Mesodermal cell (in vitro differentiated cells): ENCODE results near the gene GRM8.

Source experiments
- H3K27ac ChIP-seq: 2 replicates; pipeline ENCODE4 v1.7.0; 2013; ENCODE audit warnings: mild to moderate bottlenecking, low read depth, low read length, moderate library complexity; ENCODE audit not compliant: severe bottlenecking
- H3K36me3 ChIP-seq: 2 replicates; pipeline ENCODE4 v1.7.1; 2013; ENCODE audit warnings: mild to moderate bottlenecking, low read length, moderate library complexity; ENCODE audit not compliant: control insufficient read depth, insufficient read depth
- H3K4me1 ChIP-seq: one replicate; pipeline ENCODE4 v1.7.1; 2013; ENCODE audit warnings: mild to moderate bottlenecking, low read length; ENCODE audit not compliant: insufficient read depth, control insufficient read depth, poor library complexity, severe bottlenecking
- H3K4me3 ChIP-seq: 2 replicates; pipeline ENCODE4 v1.7.0; 2013; ENCODE audit warnings: low read length, control low read depth, mild to moderate bottlenecking; ENCODE audit not compliant: insufficient read depth, poor library complexity, severe bottlenecking; ENCODE audit errors: extremely low read depth
- H3K9me3 ChIP-seq: 2 replicates; pipeline ENCODE4 v1.7.1; 2013; ENCODE audit warnings: mild to moderate bottlenecking, low read length, moderate library complexity; ENCODE audit not compliant: control insufficient read depth
- WGBS, 2 experiments: methylation state at CpG; one replicate each; pipeline ENCODE4 v1.1.5; 2013; ENCODE audit warnings: missing lambda C conversion rate in 2 of 2; ENCODE audit not compliant: insufficient coverage in 2 of 2; 5-methylcytosine and 5-hydroxymethylcytosine counted together

GRM8 gene

DNA sequence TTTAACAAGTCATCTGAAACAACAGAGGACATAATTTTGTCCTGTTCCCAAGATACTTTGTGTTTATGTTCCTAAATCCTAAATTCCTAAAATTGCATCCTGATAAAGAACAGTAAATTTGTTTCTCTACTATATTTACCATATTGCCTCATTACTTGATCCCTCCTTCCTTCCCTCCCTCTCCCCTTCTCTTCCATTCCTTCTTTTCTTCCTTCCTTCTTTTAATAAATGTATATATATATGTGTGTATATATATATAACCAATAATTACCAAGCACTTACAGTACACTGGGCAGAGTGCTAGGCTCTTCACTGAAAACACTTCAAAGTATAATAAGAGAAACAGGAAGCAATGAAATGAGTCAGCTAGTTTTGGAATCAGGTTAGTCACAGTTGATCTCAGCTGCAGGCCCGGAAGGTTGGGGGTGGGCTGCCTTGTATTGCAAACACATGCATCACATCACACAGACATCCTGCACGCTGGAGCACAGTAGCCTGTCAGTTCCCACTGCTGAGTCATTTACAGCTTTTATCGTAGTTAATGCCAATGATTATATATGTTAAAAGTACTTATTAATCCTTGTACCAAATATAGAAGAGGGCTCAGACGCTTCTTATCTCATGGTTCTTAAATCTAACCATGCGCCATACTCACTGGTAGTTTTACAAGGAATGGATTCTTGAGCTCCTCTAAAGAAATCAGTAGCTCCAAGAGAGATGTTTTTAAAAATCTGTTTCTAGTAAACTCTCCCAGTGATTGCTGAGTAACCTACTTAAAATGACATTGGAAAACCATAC is 551.7 kb downstream of the GRM8 start:
- WGBS, 2 experiments = no CpG with 5 or more reads among the region's 5 CpGs
- peaks cover 44% of the 10 kb centered on the region for H3K4me1 ChIP-seq

DNA sequence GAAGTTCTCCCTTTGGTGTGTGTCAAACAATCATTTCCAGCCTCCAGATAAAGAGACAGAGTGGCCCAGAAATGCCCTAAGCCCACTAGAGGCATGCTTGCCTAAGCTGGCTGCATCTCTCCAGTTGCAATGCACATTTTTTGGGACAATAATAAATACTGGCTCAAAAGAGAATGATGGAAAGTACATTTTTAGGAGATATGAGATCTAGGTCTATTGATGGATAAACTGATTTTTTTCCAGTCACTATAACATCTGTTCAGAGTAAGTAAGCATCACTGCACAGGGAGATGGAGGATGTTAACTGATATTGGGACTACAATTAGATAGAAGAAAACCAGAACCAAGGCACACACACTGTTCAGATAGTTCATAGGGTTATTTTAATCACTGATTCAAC is 553.0 kb downstream of the GRM8 start:
- Histone ChIP-seq H3K36me3 (no peaks in the 10 kb centered on the region), H3K4me3 (no peak overlapping the region), H3K4me1 (peaks cover 44% of the 10 kb centered on the region), H3K27ac (peak overlapping the region; percentile 38), H3K9me3 (no peaks in the 10 kb centered on the region)

More for the DNA sequence above, 551.7 kb downstream of the GRM8 start:
- no peaks in the 10 kb centered on the region for H3K9me3 ChIP-seq
- no peaks in the 10 kb centered on the region for H3K36me3 ChIP-seq
- peak overlapping the region; percentile 87 for H3K27ac ChIP-seq
- no peak overlapping the region for H3K4me3 ChIP-seq

DNA sequence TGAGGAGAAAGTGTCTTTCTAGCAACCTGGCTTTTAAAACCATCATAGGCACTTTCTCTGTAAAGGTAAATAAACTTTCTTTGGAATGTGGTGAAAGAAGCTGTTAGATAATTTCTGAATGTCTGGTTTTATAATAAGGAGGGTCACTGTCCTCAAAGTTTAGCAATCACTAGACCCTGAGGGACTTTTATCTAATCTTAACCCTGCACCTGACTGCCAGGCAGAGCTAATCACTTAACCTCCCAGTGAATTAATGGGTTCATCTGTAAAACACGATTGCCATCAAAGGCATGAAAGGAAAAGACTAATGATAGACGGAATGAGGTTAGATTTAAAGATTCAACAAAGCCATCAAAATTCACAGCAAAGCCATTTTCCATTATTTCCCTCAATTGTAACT is 553.8 kb downstream of the GRM8 start:
- H3K4me1 ChIP-seq = peaks cover 44% of the 10 kb centered on the region
- no CpG with 5 or more reads among the region's 2 CpGs for WGBS, 2 experiments
- H3K36me3 ChIP-seq = no peaks in the 10 kb centered on the region
- H3K9me3 ChIP-seq = no peaks in the 10 kb centered on the region
- no peak overlapping the region for H3K27ac ChIP-seq
- H3K4me3 ChIP-seq = no peak overlapping the region

DNA sequence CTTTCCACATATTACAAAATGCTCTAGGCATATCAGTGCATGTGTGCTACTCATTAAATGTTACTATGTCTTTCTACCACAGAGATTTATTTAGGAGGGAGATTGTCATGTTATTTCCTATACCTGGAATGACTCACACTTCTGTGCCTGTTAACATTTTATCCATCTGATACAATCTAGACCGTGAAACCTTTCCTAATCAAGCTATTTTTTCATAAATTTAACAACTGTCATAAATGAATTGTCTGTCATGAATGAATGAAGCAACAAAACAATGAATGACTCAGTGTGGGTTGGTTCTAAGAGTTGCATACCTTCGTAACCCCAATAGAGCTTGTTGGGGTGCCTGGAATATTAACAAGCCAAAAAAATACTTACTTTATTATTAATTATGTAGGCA is 554.3 kb downstream of the GRM8 start:
- H3K4me3 ChIP-seq = no peak overlapping the region
- H3K4me1 ChIP-seq = peaks cover 44% of the 10 kb centered on the region
- H3K9me3 ChIP-seq = no peaks in the 10 kb centered on the region
- no peak overlapping the region for H3K27ac ChIP-seq
- 100% methylated on average over 1 of the region's 2 CpGs; no CpG with 5 or more reads in 1 of the 2 experiments for WGBS, 2 experiments
- no peaks in the 10 kb centered on the region for H3K36me3 ChIP-seq

DNA sequence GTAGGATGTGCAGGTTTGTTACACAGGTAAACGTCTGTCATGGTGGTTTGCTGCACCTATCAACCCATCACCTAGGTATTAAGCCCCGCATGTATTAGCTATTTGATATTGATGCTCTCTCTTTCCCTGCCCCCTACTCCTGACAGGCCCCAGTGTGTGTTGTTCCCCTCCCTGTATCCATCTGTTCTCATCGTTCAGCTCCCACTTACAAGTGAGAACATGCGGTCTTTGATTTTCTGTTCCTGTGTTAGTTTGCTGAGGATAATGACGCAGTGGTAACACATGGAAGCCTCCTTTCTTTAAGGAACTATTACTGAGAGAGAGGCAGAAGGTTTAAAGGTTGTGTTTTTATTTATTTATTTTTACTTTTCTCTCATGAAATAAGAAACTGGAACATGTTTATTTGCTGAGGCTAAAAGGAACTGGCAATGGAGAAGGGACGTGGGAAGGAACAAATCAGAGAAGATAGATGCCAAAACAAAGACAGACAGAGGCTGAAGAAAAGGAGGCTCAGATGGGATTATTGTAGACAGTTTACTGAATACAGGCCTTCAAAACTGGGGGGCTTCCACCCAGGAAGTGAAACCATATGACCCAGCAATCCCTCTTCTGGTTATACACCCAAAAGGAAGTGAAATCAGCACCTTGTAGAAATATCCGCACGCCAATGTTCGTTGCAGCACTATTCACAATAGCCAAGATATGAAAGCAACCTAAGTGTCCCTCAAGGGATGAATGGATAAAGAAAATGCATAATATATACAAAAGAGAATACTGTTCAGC is 556.3 kb downstream of the GRM8 start:
- WGBS, 2 experiments = 75% methylated on average over 2 of the region's 9 CpGs; no CpG with 5 or more reads in 1 of the 2 experiments
- H3K4me1 ChIP-seq = peaks cover 34% of the 10 kb centered on the region
- H3K27ac ChIP-seq = no peak overlapping the region
- H3K9me3 ChIP-seq = no peaks in the 10 kb centered on the region
- no peak overlapping the region for H3K4me3 ChIP-seq
- no peaks in the 10 kb centered on the region for H3K36me3 ChIP-seq

DNA sequence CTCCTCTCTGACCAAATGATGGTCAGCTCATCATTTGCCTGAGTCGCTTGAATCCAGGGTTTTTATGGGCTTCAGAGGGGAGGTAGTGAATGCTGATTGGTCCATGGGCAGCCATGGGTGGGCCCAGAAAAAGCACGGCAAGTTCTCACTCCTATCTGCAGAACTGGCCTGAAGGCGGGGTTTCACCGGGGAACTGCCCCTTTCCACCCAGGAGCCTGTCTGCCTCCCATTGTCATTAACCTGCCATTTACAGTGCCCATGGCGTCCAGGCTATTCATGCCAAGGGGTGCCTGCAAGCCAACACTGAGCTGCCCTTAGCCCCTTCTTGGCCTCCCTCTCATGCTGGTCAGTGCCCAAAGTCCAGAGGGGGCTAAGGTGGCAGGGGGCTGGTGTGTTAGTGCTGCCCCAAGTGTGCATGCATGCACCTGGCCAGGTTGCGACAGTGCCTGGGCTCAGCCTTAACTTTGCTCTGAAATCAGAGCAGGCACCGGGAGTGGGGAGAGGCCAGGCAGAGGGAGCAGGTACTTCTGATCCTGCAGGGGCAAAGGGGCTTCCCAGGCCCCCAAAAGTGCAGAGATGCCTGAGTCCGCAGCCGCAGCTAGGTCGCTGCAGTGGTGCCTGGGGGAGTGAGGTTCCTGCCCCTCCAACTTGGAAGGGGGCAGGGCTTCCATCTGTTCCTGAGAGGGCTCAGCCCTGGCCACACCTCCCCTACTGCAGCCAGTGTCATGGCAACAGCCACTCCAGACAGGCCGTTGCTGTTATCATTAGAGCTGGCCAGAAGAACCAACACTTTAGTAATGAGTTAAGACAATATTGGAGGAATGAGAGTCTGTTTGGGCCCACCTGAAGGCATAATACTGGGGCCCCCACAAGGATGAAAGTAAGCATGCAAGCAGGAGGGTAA is 561.6 kb downstream of the GRM8 start:
- H3K4me1 ChIP-seq = peaks cover 10% of the 10 kb centered on the region
- no peak overlapping the region for H3K4me3 ChIP-seq
- H3K27ac ChIP-seq = no peak overlapping the region
- H3K36me3 ChIP-seq = no peaks in the 10 kb centered on the region
- H3K9me3 ChIP-seq = peaks cover 17% of the 10 kb centered on the region
- 90 to 96% methylated on average over 9 to 10 of the region's 11 CpGs for WGBS, 2 experiments

DNA sequence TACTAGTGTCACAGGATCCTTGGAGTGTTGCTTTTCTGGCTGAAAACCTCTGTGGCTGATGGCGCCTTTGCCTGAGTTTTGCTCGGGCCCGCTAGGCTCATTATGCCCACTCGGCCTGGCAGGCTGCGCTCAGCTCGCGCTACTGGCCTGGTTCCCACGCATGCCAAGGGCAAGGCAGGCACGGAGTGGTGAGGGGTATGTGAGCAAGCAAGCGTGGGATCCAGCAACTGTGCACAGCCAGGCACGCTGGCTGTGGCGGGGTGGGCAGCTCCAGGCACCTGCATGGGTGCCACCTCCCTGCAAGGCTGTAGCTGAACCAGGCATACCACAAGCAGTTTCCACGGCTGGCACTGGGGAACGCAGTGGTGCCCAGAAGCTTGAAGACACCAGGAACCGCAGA is 562.6 kb downstream of the GRM8 start:
- no peak overlapping the region for H3K27ac ChIP-seq
- peaks cover 17% of the 10 kb centered on the region for H3K9me3 ChIP-seq
- peaks cover 10% of the 10 kb centered on the region for H3K4me1 ChIP-seq
- WGBS, 2 experiments = 88 to 96% methylated on average over 14 to 15 of the region's 15 CpGs
- no peaks in the 10 kb centered on the region for H3K36me3 ChIP-seq
- no peak overlapping the region for H3K4me3 ChIP-seq

DNA sequence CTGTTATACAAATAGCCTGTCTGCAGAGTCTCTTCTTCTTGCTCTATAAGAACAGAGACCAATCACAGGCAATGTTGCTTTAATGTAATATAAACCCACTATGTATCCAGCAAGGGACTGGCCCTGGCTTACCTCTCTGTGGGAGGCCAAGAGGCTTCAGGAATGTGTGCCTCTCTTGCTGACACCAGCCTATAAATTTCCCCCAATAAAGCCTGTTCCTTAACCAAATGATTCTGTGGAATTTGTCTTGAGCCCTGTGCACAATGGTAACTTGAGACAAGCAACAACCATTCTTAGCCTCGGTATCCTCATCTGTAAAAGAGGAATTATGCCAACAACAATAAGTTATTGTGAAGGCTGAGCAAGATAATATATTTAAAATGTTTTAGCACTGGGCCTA is 563.7 kb downstream of the GRM8 start:
- Histone ChIP-seq H3K27ac (no peak overlapping the region), H3K4me3 (no peak overlapping the region)

DNA sequence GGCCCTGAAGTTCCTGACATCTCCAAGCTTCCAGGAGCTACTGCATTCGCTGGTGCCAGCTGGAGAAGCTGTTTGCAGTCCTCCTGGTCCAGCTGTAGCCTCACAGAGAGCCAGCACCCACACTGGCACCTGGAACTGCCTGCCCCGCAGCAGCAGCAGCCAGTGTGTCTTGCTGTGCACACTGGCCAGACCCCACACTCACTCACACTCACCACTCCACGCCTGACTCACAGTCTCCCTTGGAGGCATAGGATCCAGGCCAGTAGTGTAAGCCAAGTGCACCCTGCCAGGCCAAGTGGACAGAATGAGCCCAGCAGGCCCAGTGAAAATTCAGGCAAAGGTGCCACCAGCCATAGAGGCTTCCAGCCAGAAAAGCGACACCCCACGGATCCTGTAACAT is 566.3 kb downstream of the GRM8 start:
- Histone ChIP-seq H3K9me3 (peaks cover 17% of the 10 kb centered on the region), H3K27ac (no peak overlapping the region), H3K4me1 (no peaks in the 10 kb centered on the region), H3K36me3 (no peaks in the 10 kb centered on the region), H3K4me3 (no peak overlapping the region)
- 90 to 97% methylated on average over 5 of the region's 5 CpGs for WGBS, 2 experiments

More for the DNA sequence above, 563.7 kb downstream of the GRM8 start:
- Histone ChIP-seq H3K4me1 (peaks cover 10% of the 10 kb centered on the region), H3K36me3 (no peaks in the 10 kb centered on the region), H3K9me3 (peaks cover 17% of the 10 kb centered on the region)
- WGBS, 2 experiments = no CpG with 5 or more reads among the region's 1 CpG

DNA sequence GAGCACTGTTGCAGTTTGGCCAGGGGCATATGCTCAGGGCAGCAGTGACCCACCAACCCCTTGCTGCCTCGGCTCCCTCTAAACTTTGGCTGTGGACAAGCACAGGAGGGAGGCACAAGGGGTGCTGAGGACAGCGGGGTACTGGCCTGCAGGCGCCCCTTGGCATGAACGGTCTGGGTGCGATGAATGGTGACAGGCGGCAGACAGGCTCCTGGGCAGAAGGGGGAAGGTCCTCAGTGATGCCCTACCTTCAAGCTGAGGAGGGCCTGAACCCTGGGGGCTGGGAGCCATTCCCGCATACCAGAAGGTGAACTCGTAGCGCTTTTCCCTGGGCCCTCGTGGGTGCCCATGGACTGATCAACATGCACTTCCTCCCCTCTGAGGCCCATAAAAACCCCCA is 567.1 kb downstream of the GRM8 start:
- Histone ChIP-seq H3K4me3 (no peak overlapping the region), H3K36me3 (no peaks in the 10 kb centered on the region), H3K27ac (no peak overlapping the region), H3K9me3 (peaks cover 11% of the 10 kb centered on the region), H3K4me1 (no peaks in the 10 kb centered on the region)
- WGBS, 2 experiments = 95 to 100% methylated on average over 6 to 9 of the region's 10 CpGs
